ENCODE data around the gene PRR30.

Gene PRR30

GRCh38 chr2:27154488-27154887 is 15.3 kb upstream of the PRR30 start:
- H3K4me3 ChIP-seq: no peak overlapping the region
- no peak for DNase-seq (ENCODE audit: low spot score)
- H3K27ac ChIP-seq: no peak overlapping the region
- no peak for TF ChIP-seq CTCF (IDR thresholded peaks at IDR 0.05)

- no peak overlapping the region for H3K4me3 ChIP-seq
- no peak for TF ChIP-seq CTCF (IDR thresholded peaks at IDR 0.05)
- no peak for DNase-seq (ENCODE audit: low spot score)
- H3K27ac ChIP-seq: no peak overlapping the region
Measured at GRCh38 chr2:27152796-27153464, 13.7 kb upstream of the PRR30 start.

- no peak overlapping the region for H3K27ac ChIP-seq
- H3K4me3 ChIP-seq: no peak overlapping the region
- DNase-seq (ENCODE audit: low spot score): no peak
- no peak for TF ChIP-seq CTCF (IDR thresholded peaks at IDR 0.05)
Measured at GRCh38 chr2:27152102-27152795, 13.0 kb upstream of the PRR30 start.

- no peak for TF ChIP-seq CTCF (IDR thresholded peaks at IDR 0.05)
- Histone ChIP-seq H3K4me3 (no peak overlapping the region), H3K27ac (no peak overlapping the region)
- DNase-seq (ENCODE audit: low spot score): no peak
Measured at GRCh38 chr2:27150639-27151230, 11.5 kb upstream of the PRR30 start.

GRCh38 chr2:27149570-27150405 is 10.6 kb upstream of the PRR30 start:
- Histone ChIP-seq H3K4me3 (no peak overlapping the region), H3K27ac (no peak overlapping the region)
- DNase-seq (ENCODE audit: low spot score): no peak
- no peak for TF ChIP-seq CTCF (IDR thresholded peaks at IDR 0.05)

- Histone ChIP-seq H3K27ac (no peak within 1 kb of the TSS), H3K4me3 (no peak within 1 kb of the TSS)
- DNase-seq (ENCODE audit: low spot score): no peak
- no peak for TF ChIP-seq CTCF (IDR thresholded peaks at IDR 0.05)
Measured at GRCh38 chr2:27148801-27149439, 9.7 kb upstream of the PRR30 start, which contains the start of gene TCF23. TSS of gene TCF23 (plus strand) at chr2:27149004. CDS start at chr2:27149134, 130 bp downstream.

All from coronary artery (tissue), 2 donors.